GM21423 (cell line): Measurements from ENCODE around the gene PPME1.

ENCODE experiments used
- ATAC-seq: cut with Tn5 transposase; IDR thresholded peaks from one replicate; pipeline ENCODE4 v1.9.1; 2021; ENCODE audit warnings: mild to moderate bottlenecking, moderate library complexity; ENCODE audit not compliant: unreplicated experiment

The PPME1 gene

DNA sequence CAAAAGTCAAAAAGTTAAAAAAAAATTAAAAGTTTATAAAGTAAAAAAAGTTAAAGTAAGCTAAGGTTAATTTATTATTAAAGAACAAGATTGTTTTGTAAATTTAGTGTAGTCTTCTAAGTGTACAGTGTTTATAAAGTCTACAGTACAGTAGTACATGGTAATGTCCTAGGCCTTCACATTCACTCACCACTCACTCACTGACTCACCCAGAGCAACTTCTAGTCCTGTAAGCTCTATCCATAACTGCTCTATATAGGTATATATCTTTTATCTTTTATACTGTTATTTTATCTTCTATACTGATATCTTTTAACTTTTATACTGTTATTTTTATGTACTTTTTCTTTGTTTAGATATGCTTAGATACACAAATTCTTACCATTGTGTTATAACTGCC is 11.4 kb upstream of the PPME1 start:
- ATAC-seq: no peak

DNA sequence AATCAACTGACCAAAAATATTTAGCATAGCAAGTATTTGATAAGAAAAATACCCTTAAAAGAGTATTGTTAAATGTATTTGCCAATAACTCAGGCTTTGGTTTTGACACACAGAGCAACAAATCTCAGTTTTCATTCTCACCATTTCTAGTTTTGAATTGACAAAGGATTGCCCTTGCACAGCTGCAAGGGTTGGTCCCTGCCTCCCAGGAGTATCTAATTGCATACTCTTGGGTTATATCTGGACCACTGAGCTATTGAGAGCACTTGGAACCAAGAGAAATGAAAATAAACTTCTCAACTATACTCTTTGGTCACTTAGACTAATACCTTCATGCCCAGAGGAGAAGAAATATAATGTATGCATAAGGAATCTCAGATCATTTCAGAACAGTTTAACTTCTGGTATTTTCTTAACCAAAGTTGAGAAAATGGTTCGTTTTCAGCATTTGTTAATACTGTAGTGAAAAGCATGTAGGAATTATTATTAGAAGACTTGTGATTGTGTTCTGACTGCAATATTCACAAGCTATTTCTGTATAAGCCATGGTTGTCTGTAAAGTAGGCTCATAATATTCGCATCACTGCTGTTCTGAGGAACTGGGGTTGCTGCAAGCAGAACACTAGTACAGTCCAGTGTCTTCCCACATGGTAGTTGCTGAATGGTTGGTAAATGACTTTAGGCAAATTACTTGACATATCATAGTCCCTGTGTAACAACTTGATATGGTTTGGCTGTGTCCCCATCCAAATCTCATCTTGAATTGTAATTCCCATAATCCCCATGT is 8.2 kb upstream of the PPME1 start:
- no peak for ATAC-seq

DNA sequence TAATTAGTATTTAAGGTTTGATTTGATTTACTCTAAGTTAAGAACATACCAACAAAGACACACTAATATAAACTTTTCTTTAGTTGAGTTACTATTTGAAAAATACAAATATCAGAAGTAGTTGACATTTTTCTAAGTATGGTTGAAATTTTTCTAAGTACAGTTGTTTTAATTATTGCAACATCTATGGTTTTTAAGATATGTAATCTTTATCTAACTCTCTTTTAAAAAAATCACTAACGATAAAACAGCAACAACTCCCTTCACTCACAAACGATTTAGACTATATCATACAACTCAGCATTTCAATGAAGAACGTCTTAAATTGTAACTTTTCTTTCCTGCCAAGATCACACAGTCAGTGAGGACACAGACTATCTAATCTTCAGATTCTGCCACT is 2.3 kb upstream of the PPME1 start:
- ATAC-seq: no peak

DNA sequence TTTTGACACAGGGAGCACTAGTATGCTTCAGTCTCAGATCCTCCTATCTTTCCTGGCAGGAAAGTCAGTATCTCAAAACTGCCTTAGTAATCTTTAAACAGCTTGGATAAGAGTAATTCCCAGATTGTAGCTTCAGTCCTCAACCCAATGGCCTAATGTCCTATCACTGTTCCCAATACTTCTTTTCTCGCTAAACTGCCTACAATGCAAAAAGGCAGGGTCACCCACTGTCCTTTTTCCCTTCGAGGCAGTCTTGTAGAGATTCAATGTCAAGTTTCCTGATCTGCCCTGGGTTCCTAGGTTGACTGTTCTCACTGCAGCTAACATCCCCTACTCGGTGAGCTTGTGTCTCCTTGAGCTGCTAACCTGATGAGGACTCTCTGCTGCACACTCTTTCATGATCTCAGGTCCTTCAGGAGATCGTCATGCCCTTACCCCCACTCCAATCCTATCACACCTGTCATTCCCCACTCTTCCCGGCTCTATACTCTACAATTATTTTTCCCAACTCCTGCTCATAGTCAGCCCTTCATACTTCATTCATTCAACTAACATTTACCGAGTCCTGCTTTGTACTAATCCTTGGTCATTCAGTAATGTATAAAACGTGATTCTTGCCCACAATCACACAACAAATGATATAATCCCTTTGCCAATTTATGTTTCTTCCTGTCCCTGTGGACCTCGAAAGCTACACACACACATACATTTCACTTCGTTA is 1.2 kb upstream of the PPME1 start:
- ATAC-seq: no peak

DNA sequence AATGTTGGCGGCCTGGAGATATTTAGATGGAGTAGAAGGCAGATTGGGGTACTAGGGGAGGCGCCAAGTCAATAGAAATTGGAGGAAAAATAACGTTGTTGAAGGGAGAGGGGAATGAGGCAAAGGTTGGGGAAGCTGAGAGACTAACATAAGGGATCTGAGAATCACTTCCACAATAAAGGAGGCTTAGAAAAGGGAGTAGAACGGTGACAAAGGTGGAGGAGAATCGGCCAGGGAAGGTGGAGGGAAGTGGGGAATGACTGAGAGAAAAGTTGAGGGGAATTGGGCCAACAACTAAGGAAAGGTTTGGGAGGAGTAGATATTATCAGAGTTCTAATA is 510 bp downstream of the PPME1 start:
- ATAC-seq: no peak

DNA sequence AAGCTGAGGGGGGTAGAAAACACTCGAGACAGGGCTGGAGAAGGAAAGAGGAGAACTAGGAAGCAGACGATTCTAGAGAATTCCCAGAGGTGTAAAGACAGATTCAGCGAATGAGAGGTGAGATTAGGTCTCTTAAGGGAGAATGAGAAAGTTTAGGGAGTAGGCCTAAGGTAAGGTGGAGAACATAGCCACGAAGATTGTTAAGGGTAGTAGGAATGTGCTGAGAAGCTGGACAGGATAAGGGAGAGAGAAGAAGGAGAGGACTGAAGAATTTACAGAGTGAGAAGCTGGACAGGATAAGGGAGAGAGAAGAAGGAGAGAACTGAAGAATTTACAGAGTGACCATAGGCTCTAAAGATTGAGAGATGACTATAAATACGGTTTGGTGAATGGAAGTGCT is 908 bp downstream of the PPME1 start:
- ATAC-seq: no peak

DNA sequence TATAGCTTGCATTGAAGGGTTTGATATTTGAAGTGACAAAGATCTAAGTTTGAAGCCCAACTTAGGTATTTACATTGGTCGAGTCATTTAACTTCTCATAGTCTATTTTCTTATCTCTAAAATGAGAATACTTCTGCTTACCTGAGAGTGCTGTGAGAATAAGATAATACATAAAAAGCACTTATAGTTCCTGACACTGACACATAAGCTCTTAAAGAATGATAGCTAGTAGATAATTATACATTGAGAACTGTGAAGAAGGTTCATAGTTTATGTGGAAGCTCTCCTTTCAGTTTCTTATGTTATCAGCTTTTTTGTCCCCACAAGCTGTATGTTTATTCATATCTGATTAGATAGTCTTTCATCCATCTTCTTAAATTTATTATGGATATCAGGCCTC is 4.8 kb downstream of the PPME1 start:
- no peak for ATAC-seq

DNA sequence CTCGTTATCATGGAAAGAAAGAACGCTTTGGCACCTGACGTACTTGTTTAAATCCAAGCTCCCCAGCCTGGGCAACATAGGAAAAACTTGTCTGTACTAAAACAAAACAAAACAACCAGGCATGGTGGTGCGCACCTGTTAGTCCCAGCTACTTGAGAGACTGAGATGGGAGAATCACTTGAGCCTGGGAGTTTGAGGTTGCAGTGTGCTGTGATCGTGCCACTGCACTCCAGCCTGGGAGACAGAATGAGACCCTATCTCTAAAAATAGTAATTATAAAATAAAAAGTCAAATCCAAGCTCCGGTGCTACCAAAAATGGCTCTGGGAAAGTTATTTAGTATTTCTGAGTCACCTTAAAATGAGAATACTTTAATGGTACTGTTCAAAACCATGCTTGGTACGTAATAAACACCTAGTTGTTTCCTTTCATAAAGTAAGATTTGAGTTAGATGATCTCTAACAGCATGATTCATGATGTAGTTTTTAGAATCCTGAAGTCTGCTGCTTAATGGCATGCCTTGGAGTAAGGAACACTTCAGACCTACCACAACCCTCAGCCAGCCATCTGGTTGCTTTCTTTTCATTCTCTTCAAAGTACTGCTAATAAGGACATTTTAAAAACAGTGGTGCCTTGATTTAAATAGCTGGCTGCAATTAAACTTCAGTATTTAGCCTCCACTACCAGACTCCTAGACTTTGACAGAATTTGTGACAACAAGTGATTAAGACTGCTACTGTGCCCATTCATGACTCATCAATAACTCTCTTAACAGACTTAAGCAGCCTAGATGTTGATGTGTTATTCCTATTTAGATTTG is 8.4 kb downstream of the PPME1 start:
- no peak for ATAC-seq

DNA sequence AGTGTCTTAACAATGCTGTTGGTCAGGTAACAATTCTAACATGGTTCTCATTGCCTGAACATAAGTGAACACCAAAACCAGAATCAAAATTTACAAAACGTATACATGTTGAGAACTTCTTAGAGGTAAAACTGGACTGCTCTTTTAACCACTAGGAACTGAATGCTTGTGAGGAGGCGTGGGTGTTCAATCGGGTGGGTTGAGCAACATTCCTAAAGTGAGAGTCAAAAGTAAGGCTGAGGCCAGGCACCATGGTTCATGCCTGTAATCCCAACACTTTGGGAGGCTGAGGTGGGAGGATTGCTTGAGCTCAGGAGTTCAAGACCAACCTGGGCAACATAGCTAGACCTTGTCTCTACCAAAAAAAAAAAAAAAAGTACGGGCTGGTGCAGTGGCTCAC is 11.5 kb downstream of the PPME1 start:
- ATAC-seq: no peak

DNA sequence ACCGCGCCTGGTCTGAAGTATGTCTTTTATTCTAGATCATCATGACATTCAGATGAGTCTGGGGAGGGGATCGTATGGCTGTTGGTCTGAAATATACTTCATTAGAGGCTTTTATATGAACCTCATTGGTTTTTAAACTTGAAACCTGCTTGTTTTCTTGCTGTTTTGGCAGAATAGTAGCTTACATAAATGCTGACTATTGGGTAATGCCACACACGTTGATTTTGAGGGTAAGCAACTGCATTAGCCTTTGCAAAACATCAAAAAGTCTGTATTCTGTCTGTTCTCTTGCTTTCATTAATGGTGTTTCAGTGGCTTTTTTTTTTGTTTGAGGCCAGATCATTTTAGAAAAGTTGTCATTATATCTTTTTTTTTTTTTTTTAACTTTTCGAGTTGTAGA is 14.2 kb downstream of the PPME1 start:
- no peak for ATAC-seq

DNA sequence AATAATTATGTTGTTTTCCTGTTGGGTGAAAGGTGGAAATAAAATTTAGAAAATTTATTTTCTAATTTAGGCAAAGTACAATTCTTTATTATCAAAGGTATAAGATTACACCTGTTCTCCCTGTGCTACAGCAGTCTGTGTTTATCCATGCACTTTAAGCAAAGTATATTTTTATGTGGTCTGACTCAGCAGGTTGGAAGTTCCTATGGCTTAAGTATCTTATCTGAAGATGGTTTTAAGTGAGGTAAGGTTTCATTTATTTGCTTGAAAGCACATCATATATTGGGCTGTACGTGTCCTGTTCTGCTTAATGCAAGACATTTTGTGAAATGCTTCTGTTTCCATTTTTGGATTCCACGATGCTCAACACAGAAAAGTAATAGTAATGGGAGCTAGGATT is 14.6 kb downstream of the PPME1 start:
- ATAC-seq: no peak

DNA sequence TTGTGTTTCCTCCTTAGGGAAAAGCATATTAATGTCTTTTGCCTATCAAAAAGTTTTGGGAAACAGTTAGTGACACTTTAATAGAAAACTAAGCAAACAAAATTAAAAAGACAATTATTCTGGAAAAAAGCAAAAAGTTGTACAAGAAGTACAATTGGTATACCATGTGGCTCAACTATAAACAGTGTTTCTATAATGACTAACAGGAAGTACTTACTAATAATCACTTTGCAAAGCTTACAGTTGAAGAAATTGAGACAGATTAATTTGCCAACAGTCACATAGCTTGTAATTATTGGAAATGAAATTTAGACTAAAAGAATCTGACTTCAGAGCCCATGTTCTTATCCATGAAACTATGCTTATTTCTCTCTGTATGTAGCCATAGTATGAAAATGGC is 24.7 kb downstream of the PPME1 start:
- ATAC-seq: no peak

DNA sequence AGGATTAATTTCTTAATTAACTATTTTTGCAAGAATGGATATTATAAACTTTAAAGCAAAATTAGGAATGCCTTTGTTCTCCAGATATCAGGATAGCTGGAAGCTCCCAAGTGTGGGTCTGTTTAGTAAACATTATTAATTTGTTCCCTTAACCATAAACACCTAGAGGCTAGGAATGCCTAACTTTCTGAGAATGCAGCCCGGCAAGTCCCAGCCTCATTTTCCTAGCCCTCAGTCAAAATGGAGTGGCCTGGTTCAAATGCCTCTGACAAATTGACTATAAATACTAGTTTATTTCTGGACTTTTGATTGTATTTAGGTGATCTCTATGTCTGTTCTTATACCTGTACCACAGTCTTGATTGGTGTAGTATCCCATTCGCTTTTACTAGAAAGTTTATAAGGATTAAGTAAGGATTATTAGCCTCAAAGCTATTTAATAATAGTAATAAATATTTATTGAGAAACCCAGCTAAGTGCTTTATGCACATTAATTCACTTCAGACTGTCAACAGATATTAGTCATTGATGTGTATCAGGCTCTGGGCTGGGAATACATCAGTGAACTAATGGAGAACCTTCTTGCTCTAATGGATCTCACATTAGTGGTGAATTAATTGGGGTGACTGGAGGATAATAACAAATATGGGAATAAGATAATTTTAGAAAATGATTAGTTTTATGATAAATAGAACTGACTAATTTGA is 25.8 kb downstream of the PPME1 start:
- ATAC-seq: no peak

DNA sequence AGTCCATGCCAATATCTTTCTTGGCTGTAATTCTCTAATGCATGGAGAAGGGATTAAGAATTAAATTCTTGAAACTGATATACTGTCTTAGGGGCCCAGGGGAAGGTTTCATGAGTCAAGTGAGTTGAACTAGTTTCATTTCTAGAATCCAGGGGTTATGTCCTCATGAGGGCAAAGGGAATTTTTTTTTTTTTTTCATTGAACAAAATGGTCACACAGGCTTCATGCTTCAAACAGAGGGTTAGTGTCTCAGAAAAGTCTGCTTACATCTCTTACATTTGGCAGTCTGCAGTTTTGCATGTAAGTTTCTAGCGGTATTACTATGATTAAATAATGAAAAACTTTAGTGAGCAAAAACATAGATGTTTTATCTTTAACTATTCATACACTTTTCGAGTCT is 32.9 kb downstream of the PPME1 start:
- no peak for ATAC-seq

DNA sequence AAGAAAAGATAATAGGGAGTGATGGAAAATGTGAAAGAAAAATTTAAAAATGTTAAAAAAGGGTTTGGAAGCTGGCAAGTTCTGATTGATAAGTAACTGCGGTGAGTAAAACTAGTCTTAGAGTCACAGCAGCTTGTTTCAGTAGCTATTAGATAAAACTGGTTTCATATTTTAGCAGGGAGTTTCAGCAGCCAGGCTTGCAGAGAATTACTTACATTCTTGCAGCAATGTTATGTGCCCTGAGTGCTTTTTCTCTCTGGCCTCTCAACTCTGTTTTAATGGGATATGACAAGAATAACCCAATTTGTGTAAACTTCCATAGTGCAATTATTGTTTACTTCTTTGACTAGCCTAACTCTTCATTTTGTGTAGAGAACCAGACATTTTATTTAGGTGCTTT is 33.6 kb downstream of the PPME1 start:
- ATAC-seq: no peak

DNA sequence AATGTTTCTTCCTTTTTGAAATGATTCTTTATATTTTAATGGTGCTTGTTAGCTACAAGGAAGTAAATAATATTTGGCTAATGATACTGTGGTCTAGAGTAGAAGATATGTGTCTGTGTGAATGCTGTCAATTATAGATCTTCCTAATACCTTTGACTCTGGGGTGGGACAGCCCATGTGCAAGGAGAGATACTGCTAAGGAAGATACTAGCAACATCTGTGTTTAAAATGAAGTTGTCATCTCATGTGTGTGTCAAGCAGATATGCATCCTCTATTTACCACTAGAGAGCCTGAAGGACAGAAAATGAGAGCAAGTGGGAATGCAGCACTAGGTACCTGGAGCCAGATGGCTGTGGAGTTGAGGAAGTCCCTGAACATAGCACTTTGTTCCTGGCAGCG is 34.1 kb downstream of the PPME1 start:
- ATAC-seq: no peak

DNA sequence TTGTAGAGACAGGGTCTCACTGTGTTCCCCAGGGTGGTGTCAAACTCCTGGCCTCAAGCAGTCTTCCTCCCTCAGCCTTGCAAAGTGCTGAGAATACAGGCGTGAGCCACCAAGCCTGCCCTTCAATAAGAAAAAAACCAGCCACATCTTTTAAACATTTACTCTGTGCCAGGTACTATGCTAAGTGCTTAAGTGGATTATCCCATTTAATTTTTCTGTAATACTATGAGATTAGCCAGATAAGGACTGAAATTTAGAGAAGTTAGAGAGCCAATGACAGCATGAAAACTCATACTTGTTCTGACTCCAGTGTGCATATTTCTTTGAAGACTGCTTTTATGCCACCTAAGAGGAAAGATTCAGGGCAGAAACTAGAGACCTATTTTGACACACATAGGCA is 35.7 kb downstream of the PPME1 start:
- ATAC-seq: no peak

DNA sequence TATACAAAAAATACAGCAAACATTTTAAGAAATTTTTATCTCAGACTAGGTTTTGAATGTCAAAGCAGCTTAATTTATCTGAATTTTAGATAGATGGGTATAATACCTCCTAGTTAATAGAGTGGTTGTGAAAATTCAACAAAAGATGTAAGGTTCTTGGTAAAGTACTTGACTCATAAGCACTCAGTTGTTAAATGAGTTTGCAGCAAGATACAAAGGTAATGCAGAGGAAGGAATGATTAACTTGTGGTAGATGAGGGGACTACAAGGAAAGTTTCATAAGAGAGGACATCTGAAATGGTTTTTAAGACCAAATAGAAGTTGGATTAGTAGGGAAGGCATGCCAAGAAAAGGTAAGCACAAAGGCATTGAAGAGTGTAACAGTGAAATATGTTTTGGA is 37.4 kb downstream of the PPME1 start:
- ATAC-seq: no peak

DNA sequence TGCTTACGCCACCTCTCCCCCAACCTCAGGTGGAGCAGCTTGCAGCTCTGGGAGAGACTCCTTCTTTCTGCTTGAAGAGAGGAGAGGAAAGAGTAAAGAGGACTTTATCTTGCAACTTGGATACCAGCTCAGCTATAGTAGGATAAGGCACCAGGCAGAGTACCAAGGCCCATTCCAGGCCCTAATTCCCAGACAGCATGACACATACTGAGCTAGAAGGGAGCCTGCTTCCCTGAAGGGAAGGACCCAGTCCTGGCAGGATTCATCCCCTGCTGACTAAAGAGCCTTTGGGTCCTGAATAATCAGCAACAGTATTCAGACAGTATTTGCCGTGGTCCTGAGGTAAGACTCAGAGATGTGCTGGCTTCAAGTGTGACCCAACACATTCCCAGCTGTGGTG is 41.4 kb downstream of the PPME1 start:
- ATAC-seq: no peak

DNA sequence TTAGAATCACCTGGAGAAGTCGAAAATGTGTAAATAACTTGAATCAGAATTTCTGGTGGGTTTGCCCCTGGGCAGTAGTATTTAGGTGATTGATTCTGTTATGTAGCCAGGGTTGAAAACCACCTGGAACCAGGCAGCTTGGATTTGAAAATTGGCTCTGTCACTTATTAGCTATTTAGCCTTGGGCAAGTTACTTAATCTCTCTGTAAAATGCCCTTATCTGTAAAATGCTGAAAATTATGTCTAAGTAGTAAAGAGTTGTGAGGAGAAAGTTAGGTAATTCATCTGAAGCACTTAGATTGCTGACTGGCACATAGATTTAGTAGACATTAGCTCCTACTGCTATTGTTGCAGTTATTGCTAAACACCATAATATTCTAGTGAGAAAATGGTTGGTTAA is 49.3 kb downstream of the PPME1 start:
- ATAC-seq: no peak

DNA sequence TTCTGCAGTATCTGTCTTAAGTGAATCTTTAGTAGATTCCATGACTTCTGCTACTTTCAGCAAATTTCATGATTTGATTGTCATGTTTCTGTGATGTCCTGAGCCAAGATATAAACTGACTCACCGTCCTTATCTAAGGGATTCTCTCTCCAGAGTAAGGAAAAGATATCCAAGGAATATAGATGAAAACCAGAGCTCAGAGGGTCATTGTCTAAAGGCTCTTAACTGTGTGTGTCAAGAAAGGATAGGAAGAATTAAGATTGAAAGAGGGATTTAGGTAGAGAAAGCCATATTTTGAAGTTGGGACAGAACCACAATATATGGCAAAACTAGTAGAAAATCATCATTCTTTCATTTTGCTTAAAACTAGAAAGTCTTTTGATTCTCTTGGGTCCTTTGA is 50.7 kb downstream of the PPME1 start:
- ATAC-seq: no peak
